HG03097 (cell line): ENCODE results near the gene MED29.
"Not testable (repeated sequence)": the region's sequence is repeated elsewhere in the genome, so short reads cannot be mapped to it uniquely, and the experiment has no call there.

Experiments
- ATAC-seq: cut with Tn5 transposase; IDR thresholded peaks from one replicate; pipeline ENCODE4 v1.9.1; 2021; ENCODE audit not compliant: unreplicated experiment, low FRiP score

Gene MED29

GRCh38 chr19:39369200-39369599 lies 22.0 kb upstream of the MED29 start:
- ATAC-seq = no peak

- no peak for ATAC-seq
These were observed 20.4 kb upstream of the MED29 start for GRCh38 chr19:39370735-39371134.

- no peak for ATAC-seq
These were observed 19.0 kb upstream of the MED29 start for GRCh38 chr19:39372047-39372802.

DNA sequence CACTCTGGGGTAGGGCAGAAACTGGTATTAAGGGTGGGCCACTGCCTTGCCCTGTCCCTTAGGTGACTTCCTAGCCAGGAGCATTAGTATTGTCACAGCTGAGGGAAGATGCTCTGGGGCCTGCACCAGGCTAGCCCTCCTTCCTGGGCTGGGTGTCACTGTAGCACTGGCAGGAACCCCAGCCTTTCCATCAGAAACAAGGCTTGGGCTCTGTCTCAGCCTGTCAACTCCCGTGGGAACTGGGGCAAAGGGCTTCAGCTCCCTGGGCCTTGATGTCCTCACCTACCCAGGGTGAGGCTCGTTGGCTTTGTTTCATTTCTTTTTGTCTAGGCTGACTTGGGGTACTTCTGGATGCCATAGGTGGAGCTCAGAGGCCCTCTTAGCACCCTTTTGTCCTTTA lies 18.2 kb upstream of the MED29 start:
- no peak for ATAC-seq

- ATAC-seq = no peak
These were observed 15.2 kb upstream of the MED29 start for GRCh38 chr19:39375929-39376328.

DNA sequence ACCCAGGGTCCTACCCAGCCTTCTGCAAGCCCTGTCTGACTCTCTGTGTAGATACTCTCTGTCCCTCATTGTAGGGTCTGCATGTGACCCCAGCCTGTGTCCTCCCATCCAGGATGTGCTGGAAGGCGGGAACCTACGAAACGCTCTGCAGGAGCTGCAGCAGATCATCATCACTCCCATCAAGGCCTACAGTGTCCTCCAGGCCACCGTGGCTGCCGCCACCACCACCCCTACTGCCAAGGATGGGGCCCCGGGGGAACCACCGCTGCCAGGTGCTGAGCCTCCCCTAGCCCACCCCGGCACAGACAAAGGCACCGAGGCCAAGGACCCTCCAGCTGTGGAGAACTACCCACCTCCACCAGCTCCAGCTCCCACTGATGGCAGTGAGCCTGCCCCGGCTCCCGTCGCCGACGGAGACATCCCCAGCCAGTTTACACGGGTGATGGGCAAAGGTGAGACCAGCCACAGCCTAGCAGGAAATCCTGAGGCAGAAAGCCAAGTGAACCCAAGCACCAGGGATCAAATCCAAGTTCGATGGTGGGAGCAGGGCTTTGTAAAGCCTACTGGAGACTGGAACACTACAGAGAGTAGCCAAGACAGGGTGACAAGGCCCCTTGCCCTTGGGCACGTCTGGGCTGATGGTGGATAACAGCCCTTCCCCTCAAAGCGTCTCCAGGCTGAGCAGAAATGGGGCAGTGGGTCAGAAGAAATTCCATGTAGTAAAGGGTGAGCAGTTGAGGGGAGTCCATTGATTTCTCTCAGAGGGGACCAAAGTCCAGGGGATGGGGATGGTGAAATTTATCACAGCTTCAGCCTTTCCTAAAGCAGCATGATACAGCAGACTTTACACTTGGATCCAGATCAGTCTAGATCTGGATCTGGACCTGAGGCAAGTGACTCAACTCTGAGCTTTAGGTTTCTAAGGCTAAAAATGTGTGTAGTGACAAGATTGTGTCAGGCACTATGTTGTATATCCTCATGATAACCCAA lies 13.5 kb upstream of the MED29 start:
- no peak for ATAC-seq

DNA sequence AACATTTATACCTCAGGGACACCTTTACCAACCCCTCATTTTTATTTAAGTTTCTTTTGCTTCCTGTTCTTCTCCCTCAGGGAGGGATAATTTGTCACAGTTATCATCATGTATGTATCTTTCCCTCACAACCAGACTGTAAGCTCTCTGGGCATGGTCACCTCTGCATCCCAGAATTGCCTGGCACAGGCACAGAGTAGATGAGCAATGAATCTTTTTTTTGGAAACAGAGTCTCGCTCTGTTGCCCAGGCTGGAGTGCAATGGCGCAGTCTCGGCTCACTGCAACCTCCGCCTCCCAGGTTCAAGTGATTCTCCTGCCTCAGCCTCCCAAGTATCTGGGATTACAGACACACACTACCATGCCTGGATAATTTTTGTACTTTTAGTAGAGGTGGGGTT lies 11.8 kb upstream of the MED29 start:
- ATAC-seq = not testable (repeated sequence)

DNA sequence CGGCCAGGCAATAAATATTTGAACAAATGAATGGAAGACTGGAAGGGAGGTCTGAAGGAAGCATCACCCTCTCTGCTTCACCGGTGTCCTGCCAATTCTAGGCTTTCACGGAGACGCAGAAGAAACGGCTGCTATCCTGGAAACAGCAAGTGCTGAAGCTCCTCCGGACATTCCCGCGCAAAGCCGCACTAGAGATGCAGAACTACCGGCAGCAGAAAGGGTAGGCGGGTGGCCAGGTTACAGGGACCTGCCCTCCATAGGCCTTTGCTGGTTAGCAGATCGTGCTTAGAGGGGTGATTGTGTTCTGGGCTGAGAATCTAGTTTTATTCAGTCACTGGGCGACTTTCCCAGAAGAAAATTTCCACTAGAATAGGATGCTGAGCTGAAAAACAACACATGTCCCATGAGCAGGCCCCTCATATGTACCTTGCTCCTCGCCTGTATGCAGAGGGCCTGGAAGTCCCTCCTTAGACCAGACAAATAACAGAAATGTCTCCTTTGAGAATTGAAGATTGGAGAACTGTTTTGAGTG lies 11.2 kb upstream of the MED29 start:
- no peak for ATAC-seq

DNA sequence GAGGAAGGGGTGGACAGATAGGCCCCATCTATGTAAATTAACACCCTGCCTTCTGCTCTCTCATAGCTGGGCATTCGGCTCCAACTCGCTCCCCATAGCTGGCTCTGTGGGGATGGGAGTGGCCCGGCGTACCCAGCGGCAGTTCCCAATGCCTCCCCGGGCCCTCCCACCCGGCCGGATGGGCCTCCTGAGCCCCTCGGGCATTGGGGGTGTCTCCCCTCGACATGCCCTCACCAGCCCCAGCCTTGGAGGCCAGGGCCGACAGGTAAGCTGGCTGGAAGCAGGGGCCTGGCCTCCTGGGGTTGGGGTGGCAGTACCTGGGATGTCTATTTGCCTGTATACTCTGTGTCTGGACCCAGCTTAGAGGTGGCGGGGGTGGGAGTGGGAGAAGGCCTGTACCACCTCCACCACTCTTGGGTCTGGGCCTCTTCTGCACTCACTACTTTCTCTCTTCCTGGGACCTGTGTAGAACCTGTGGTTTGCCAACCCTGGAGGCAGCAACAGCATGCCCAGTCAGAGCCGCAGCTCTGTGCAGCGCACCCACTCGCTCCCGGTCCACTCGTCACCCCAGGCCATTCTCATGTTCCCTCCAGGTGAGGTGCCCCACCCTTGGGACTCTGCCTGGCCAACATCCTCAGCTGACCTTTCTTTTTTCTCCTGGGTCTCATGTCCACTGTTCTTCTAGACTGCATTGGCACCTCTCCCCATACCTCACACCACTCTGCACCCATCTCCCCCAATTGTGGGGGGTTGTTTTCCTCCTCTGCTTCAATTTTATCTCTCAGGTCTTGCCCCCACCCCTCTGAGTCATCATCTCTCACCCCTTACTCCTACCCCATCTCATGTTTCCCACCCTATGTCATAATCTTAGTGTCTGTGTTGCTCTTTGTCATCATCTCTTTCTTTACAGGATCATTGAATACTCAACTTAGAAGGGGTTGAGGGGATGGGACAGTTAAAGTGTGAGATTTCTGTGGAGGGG lies 10.4 kb upstream of the MED29 start:
- no peak for ATAC-seq

GRCh38 chr19:39381910-39382611 lies 9.1 kb upstream of the MED29 start:
- no peak for ATAC-seq

DNA sequence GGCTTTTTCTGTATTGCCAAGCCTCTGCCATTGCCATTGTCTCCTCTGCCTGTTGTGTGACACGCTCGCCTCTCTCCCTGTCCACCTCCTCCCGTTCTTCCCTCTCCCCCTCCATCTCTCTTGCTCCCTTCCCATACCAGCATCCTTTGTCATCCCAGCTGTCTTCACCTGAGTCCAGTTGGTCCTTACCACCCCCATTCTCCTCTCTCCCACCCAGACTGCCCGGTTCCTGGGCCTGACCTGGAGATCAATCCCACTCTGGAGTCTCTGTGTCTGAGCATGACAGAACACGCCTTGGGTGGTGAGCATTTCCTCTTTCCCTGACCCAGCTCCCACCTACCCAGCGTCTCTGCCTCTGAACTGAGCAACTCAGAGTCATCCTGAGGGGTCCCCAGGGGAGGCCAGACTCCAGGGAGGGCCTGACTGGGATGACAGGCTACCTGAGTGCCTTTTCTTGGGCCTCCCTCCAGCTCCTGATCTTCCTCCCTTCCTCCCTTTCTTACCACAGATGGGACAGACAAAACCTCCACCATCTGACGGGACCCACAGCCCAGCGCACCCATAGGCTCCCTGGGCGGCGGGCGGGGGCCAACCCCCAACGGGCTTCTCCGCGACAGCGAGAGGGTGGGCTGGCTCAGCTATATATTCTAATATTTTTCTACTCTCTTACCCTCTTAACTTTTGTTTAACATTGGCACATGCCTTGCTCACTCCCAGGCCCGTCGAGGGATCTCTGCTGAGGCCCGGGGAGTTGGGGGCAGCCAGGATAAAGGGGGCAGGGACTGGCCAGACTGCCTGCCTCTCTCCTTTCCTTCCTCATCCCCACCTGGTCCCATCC lies 8.0 kb upstream of the MED29 start:
- no peak for ATAC-seq

GRCh38 chr19:39384839-39385568 lies 6.2 kb upstream of the MED29 start:
- no peak for ATAC-seq

DNA sequence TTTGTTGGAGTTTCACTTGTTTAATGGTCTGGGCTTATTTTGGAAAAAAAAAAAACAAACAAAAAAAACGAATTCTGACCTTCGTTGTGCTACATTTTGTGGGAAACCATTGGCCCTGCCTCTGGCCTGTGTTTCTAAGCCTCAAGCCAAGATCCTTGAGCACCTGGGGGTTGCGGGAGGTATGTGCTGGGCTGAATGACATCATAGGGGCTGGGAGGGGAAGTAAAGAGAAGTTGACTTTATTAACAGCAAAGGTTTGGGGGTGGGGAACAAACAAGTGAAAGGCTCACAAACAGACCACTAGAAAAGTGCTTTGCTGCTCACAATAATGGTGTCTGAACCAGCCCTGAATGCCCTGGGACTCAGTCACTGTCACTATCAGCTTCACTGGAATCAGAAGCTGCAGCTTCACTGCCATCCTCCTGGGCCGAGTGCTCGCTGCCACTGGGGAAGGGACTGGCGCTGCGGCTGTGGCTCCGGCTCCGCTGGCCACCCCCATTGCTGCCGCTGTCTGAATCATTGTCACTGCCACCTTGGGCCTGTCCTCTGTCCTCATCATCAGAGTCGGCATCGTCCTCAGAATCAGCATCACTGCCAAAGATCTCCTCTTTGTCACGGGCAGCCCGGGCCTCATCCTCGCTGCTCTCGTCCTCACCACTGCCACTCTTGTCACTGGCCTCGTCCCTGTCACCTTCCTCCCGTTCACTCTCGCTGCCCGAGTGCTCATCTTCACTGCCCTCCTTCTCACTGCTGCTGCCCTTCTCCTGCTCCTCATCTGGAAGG lies 5.4 kb upstream of the MED29 start:
- ATAC-seq = no peak

DNA sequence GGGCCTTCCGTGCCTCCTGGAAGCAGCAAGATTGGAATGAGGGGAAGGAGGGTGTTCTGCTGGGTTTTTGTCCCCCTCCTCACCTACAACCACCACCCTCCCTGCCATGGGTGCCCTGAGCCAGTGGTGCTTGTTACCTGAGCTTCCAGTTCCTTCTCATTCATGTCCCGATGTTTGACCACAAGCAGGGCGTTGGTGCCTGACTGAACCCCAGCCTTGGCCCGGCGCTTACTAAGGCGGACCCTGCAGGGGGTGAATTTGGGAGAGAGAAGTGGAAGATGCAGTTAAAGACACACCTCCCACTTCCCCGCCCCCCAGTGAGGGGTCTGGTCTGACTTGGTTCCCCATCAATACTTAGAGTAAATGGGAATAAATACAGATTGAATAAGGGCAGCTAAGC lies 4.6 kb upstream of the MED29 start:
- ATAC-seq = no peak

GRCh38 chr19:39388657-39389056 lies 2.5 kb upstream of the MED29 start:
- no peak for ATAC-seq

DNA sequence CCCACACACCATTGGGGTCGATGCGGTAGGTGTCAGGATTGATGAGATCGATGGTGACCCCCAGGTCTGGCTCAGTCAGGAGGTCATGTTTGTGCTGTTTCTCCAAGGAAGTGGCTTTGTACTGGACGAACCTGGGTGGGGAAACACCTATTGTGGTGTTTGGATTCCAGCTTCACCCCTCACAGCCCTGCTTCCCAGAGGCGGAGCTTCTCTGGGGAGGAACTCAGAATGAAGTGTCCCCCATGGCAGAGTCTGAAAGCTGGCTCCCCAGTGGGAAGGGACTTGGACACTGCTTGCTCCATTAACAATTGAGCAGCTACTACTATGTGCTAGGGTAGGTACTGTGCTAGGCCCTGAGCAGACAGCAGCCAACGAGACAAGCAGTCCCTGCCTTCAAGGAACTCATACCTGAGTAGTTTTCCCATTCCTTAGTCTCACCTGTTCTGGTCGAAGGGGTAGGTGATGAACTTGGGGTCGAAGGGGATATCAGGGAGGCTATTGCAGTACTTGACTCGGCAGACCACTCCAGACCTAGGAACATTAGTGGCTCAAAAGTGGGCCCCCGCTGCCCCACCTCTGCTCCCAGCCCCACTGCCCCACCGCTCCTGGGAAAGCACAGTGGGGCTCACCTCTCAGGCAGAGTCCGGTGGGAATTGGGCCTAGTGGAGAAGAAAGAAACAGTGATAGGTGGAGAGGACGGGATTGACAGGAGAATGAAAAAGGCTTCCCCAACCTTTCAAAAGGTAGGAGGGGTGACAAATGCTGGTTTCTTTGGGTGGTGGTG lies 1.4 kb upstream of the MED29 start:
- ATAC-seq = no peak

GRCh38 chr19:39390451-39390750 lies 777 bp upstream of the MED29 start:
- ATAC-seq = no peak
